T-helper 17 cell (primary cell): ENCODE data around the gene TNFRSF11A. TPM values are rescaled to one million over a fixed set of nuclear protein-coding genes. Genes with fewer than 3 reads are reported as not detected.

Experiments
- ATAC-seq: fragments of 150-1000 bp; cut with Tn5 transposase; 2 replicates; pipeline ENCODE4 v1.10.0; 2021; ENCODE audit warnings: mild to moderate bottlenecking, moderate library complexity
- DNase-seq, 3 donors: peaks; one replicate each; pipeline versions ENCODE4 v3.0.0 to v3.0.0-alpha.2; 2020 to 2021
- H3K9me3 ChIP-seq: one replicate; pipeline ENCODE4 v1.7.0; 2013; ENCODE audit warnings: low read length, mild to moderate bottlenecking; ENCODE audit not compliant: control insufficient read depth, poor library complexity, severe bottlenecking
- H3K27ac Mint-ChIP-seq: one replicate; pipeline ENCODE4 v1.8.0; 2022; ENCODE audit warnings: mild to moderate bottlenecking, moderate library complexity, mixed read lengths
- H3K27me3 Mint-ChIP-seq: one replicate; pipeline ENCODE4 v1.8.0; 2022; ENCODE audit warnings: mixed read lengths
- H3K36me3 Mint-ChIP-seq: one replicate; pipeline ENCODE4 v1.8.0; 2022; ENCODE audit warnings: low read depth, mixed read lengths
- H3K4me1 Mint-ChIP-seq: one replicate; pipeline ENCODE4 v1.8.0; 2022; ENCODE audit warnings: mild to moderate bottlenecking, mixed read lengths
- H3K4me3 Mint-ChIP-seq: one replicate; pipeline ENCODE4 v1.8.0; 2022; ENCODE audit warnings: mild to moderate bottlenecking, moderate library complexity, mixed read lengths
- total RNA-seq, 4 donors: library from RNA in 2 of 4; stranded (reverse) in 2 of 4; gene quantifications; one replicate each; pipeline ENCODE4 v1.2.3 and lab custom pipeline; 2022 to 2026

The TNFRSF11A gene
- total RNA-seq, 2 donors from 2014 or later, result 1.2 to 3.1 TPM

DNA sequence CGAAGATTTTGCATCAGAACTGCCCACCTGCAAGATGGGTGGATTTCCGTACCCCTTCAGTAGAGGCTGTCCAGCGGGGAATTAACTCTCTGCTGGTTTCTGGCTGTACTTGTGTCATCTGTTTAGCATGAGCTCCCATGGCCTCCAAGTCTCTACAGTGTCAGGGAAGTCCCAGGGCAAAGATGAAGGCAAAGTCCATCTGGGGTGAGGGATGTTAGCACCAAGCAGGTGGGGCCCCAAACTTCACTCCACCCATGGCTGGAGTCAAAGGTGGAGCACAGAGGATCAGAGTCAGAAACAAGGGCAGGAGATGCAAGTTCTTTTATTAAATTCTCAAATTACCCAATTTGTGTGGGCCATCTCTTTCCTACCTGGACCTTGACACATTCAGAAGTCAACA is 78.0 kb downstream of the TNFRSF11A start:
- H3K27ac Mint-ChIP-seq, result no peak overlapping the region
- H3K27me3 Mint-ChIP-seq, result peaks cover 27% of the 10 kb centered on the region
- H3K4me1 Mint-ChIP-seq, result peaks cover 2% of the 10 kb centered on the region
- no peak for DNase-seq
- H3K36me3 Mint-ChIP-seq, result no peaks in the 10 kb centered on the region
- no peak for ATAC-seq
- no peak overlapping the region for H3K4me3 Mint-ChIP-seq
- H3K9me3 ChIP-seq, result no peaks in the 10 kb centered on the region

DNA sequence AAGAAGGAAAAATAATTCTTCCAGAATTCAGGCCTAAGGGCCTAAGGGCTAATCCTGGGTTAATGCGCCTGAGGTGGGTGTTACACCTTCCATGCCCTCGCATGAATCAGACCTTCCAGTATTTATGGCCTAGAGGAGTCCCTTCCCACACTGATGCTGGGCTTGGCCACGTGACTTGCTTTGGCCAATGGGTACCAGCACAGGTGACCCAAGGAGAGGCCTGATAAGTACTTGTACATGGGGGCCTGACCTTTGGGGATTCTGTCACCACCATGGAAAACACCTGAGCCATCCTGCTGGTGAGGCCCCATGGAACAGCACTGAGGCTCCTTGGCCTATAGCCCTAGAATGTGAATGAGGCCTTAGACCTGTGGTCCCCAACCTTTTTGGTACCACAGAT is 79.8 kb downstream of the TNFRSF11A start:
- ATAC-seq (no peak), DNase-seq (no peak)
- H3K9me3 ChIP-seq, result no peaks in the 10 kb centered on the region
- Mint-ChIP-seq H3K27ac (no peak overlapping the region), H3K27me3 (peaks cover 21% of the 10 kb centered on the region), H3K4me1 (peaks cover 2% of the 10 kb centered on the region), H3K4me3 (no peak overlapping the region), H3K36me3 (no peaks in the 10 kb centered on the region)

DNA sequence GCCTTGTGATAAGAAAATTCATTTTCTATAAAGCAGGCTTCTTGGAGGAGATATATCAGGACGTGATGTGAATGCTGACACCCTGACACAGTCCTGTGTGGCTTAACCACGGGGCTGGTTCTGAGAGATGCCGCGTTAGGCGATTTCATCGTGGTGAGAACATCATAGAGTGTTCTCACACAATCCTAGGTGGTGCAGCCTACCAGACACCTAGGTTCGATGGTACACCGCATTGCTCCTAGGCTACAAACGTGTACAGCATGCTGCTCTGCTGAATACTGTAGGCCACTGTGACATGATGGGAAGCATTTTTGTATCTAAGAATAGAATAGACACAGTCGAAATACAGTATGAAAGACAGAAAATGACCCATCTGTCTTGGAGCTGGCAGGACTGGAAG is 82.5 kb downstream of the TNFRSF11A start:
- H3K9me3 ChIP-seq, result peaks cover 2% of the 10 kb centered on the region
- Mint-ChIP-seq H3K27ac (no peak overlapping the region), H3K27me3 (peaks cover 19% of the 10 kb centered on the region), H3K4me3 (no peak overlapping the region), H3K36me3 (no peaks in the 10 kb centered on the region), H3K4me1 (no peaks in the 10 kb centered on the region)
- no peak for ATAC-seq
- no peak for DNase-seq

DNA sequence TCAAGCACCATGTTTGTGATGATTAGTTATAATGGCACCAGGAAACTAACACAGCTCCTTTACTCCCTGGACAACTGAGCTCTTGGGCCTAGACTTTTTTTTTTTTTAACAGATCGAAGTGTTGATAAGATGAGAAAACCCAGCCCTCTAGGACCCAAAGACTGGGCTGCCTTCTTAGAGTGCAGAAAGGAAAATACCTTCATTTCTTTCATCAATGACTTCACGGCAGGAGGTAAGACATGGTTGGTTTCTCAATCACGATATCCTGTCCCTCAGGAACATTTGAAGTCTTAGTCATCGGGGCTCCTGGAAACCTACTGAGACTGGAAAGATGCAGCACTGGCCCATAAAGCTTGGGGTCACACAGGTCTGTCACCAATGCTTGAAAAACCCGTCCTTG is 84.7 kb downstream of the TNFRSF11A start:
- H3K27me3 Mint-ChIP-seq, result peaks cover 37% of the 10 kb centered on the region
- peaks cover 2% of the 10 kb centered on the region for H3K9me3 ChIP-seq
- ATAC-seq, result no peak
- no peak for DNase-seq
- H3K4me1 Mint-ChIP-seq, result peaks cover 4% of the 10 kb centered on the region
- H3K36me3 Mint-ChIP-seq, result peaks cover 3% of the 10 kb centered on the region
- no peak overlapping the region for H3K4me3 Mint-ChIP-seq
- no peak overlapping the region for H3K27ac Mint-ChIP-seq

DNA sequence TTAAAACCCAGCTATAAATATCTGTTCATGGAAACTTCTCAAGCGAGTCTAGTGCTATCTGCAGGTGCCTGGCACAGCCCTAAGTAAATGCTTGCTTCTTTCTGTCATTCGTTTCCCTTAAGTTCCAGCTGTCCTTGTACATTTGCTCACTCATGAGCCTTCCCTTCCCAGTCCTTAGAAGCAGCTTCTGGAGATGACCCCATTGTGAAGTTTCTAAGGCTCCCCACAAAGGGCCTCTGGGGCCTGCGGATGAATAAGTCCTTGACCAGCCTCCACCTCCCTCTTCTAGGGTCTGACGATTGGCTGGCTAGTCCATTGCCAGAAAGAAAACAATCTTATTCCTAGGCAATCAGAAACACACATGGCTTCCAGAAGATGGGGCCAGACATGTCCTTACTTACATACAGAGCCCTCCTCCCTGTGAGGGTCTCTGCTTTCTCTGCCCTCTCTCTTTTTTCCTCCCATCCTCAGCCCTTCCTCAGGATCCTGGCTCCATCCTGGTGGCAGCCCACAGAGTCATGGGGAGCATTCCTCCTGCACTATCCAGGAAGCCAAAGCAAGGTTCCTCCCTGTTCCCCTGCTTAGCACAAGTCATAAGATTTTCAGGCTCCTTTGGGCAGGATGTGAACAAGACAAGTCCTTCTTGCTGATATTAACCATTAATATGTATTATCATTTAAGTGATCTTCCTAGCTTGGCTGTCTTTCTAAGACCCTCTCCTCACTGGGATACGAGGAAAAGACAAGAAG is 87.3 kb downstream of the TNFRSF11A start:
- H3K4me1 Mint-ChIP-seq, result peaks cover 4% of the 10 kb centered on the region

DNA sequence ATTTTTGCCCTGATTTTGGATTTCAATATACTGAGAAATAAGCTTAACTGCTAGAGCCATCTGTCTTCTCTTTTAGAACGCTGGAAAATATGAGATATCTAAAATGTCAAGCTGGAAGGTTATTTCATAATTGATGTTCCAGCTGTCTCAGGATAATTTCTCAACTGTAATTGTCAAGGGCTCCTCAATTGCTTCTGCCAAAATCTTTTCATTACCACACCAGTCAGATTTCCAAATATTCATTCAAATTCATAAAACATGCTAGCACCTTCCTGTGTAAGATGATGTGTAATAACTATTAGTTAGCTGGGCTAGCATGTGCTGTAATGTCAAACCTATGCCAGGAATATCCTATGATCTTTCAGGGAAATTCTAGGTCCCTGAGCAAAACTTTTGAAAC is 88.1 kb downstream of the TNFRSF11A start:
- no peak overlapping the region for H3K4me3 Mint-ChIP-seq
- peaks cover 2% of the 10 kb centered on the region for H3K9me3 ChIP-seq
- peaks cover 4% of the 10 kb centered on the region for H3K4me1 Mint-ChIP-seq
- ATAC-seq, result no peak
- peaks cover 3% of the 10 kb centered on the region for H3K36me3 Mint-ChIP-seq
- H3K27ac Mint-ChIP-seq, result no peak overlapping the region
- DNase-seq, result no peak
- peaks cover 42% of the 10 kb centered on the region for H3K27me3 Mint-ChIP-seq

More for the DNA sequence above, 87.3 kb downstream of the TNFRSF11A start:
- ATAC-seq (no peak), DNase-seq (no peak)
- peaks cover 46% of the 10 kb centered on the region for H3K27me3 Mint-ChIP-seq
- H3K9me3 ChIP-seq, result peaks cover 2% of the 10 kb centered on the region
- H3K36me3 Mint-ChIP-seq, result peaks cover 3% of the 10 kb centered on the region
- no peak overlapping the region for H3K4me3 Mint-ChIP-seq
- no peak overlapping the region for H3K27ac Mint-ChIP-seq

DNA sequence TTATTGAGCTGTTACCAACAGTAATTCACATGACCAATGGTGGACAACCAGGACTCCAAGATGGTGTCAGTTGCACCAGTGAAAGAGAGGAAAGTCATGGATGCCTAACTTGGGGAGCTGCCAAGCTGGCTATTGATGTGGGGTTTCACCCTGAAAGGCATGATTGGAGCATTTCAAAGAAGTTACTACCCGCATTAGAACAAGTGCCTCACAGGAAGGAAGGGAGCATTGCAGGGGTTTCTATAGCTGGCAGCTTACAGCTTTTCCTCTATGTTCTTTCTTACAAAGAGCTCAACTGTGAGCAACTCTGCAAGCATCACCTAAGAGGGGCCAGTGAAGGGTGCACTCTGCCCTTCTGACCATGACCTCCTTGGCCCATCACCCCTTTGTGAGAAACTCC is 93.1 kb downstream of the TNFRSF11A start:
- ATAC-seq (no peak), DNase-seq (no peak)
- Mint-ChIP-seq H3K27ac (no peak overlapping the region), H3K4me1 (peaks cover 13% of the 10 kb centered on the region), H3K36me3 (no peaks in the 10 kb centered on the region), H3K4me3 (no peak overlapping the region), H3K27me3 (peaks cover 24% of the 10 kb centered on the region)
- no peaks in the 10 kb centered on the region for H3K9me3 ChIP-seq

DNA sequence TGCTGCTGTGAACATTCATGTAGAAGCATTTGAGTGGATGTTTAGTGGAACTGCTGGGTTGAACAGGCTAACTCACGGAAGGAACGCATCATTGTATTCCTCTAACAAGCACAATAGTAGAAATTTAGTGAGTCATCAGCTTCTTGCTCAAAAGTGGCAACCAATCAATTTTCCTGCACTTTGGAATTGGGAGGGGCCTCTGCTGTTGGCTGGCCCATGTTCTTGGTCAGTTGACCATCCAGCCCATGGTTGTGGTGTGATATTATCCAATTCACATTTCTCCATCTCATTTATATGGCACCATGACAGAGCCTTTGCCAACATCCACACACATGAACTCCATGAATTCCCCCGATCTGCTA is 95.0 kb downstream of the TNFRSF11A start:
- ATAC-seq (no peak), DNase-seq (no peak)
- no peaks in the 10 kb centered on the region for H3K36me3 Mint-ChIP-seq
- peaks cover 13% of the 10 kb centered on the region for H3K4me1 Mint-ChIP-seq
- peaks cover 9% of the 10 kb centered on the region for H3K27me3 Mint-ChIP-seq
- H3K9me3 ChIP-seq, result no peaks in the 10 kb centered on the region
- peak overlapping the region; percentile 82 for H3K4me3 Mint-ChIP-seq
- peak overlapping the region; percentile 91 for H3K27ac Mint-ChIP-seq

DNA sequence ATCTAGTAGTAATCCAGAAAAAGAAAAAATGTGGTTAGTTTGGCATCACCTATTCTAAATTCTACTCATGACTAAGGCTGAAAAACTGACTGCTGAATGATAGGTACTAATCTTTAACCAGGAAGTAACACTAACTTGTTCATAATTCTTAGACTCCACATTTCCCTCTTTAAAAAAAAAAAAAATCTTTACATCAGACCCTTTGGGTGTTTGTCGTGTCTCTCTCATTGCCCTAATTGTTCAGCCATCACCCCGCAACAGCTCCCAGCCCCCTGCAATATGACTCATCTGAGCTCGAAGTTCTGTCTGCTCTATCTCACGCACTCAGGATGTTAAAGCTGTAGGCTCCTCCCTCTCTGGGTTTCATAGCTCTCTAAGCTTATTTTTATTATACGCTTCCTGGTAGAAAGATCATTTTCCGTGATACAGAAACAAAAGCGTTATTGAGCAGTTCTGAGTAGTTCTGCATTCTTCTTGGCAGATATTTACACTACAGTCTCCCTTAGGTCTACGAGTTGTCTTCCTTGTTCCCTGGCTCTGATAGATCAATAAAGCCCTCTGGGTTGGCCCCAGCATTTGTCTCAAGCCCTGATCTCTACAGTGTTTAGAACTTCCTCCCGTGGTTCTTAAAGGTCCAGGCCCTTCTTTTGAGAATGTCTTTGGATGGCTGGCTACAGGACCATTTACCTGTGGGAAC is 95.6 kb downstream of the TNFRSF11A start:
- Mint-ChIP-seq H3K36me3 (no peaks in the 10 kb centered on the region), H3K4me3 (peak overlapping the region; percentile 82), H3K27ac (peak overlapping the region; percentile 91), H3K4me1 (peaks cover 15% of the 10 kb centered on the region), H3K27me3 (peaks cover 6% of the 10 kb centered on the region)
- DNase-seq (peak in 2 of 3 donors; percentile 29 to 51), ATAC-seq (peak; percentile 96)
- no peaks in the 10 kb centered on the region for H3K9me3 ChIP-seq

DNA sequence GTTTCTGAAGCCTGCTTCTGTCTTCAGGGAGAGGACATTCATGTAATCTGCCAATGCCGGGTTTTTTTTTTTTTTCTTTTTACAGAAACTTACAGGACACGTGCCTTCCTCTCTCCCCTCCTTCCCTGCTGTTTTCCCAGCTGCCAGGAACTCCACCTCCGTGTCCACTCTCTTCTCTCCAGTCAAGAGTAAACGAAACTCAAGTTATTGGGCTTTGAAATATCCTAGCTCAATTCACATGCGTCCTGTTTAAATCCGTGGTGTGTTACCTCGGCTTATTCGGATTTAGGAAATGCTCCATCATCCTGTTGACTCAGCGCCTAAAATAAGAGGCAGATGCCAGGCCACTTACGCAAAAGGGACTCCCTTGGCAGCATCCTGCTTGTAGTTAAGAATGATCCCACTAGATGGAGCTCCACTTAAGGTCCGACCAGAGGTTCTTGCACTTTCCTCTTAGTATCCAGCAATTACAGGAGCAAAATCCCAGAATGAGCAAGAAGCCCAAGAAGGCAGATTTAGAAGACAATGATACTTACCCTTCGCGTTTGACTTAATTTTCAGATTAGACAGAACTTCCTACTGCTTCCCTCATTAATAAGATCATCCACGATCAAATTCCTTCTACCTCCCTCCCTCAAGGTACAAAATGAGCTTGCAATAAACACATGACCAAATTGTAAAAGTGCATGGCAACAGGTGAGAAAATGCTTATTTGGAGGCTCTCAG is 100.5 kb downstream of the TNFRSF11A start:
- no peaks in the 10 kb centered on the region for H3K9me3 ChIP-seq
- peak in 2 of 3 donors; percentile 10 to 50 for DNase-seq
- peak overlapping the region; percentile 27 for H3K27ac Mint-ChIP-seq
- peak overlapping the region; percentile 47 for H3K4me3 Mint-ChIP-seq
- peaks cover 16% of the 10 kb centered on the region for H3K4me1 Mint-ChIP-seq
- H3K27me3 Mint-ChIP-seq, result peaks cover 13% of the 10 kb centered on the region
- ATAC-seq, result peak; percentile 67
- peaks cover 4% of the 10 kb centered on the region for H3K36me3 Mint-ChIP-seq

DNA sequence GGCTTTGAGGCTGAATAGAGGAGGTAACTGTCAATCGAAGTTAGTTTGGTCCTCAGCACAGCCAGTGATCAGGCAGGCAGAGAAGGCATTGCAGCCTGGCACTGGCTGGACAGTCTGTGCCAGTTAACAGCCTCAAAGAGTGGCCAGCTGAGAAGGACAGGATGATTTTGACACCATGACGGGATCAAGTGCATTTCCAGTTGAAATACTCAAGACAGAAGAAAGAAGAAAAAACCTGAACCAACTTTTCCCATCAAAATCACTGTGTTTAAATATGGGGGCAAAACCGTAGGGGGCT is 101.0 kb downstream of the TNFRSF11A start:
- H3K9me3 ChIP-seq, result no peaks in the 10 kb centered on the region
- peak overlapping the region; percentile 27 for H3K27ac Mint-ChIP-seq
- ATAC-seq, result no peak
- H3K4me3 Mint-ChIP-seq, result no peak overlapping the region
- no peak for DNase-seq
- peaks cover 4% of the 10 kb centered on the region for H3K36me3 Mint-ChIP-seq
- H3K4me1 Mint-ChIP-seq, result peaks cover 14% of the 10 kb centered on the region
- H3K27me3 Mint-ChIP-seq, result peaks cover 13% of the 10 kb centered on the region

DNA sequence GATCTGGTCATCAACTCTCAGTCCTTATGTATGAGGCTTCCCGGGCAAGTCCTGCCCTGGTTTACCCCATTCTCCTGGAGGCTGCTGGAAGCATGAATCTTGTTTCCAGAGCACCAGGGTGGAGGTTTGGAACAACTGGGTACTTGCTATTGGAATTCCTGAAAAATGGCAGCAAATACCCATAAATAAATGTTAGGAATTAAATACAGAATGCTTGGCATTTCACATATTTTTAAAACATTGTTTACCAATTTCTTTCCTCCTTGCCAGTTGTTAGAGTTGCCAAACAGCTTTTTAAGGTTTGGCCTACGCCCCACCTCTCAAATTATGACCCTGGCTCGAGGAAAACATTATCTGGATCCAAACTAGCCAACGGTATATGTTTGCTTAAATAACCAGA is 107.1 kb downstream of the TNFRSF11A start:
- H3K4me1 Mint-ChIP-seq, result no peaks in the 10 kb centered on the region
- no peak overlapping the region for H3K27ac Mint-ChIP-seq
- H3K27me3 Mint-ChIP-seq, result peaks cover 7% of the 10 kb centered on the region
- no peak overlapping the region for H3K4me3 Mint-ChIP-seq
- ATAC-seq (no peak), DNase-seq (no peak)
- peaks cover 4% of the 10 kb centered on the region for H3K36me3 Mint-ChIP-seq
- no peaks in the 10 kb centered on the region for H3K9me3 ChIP-seq

DNA sequence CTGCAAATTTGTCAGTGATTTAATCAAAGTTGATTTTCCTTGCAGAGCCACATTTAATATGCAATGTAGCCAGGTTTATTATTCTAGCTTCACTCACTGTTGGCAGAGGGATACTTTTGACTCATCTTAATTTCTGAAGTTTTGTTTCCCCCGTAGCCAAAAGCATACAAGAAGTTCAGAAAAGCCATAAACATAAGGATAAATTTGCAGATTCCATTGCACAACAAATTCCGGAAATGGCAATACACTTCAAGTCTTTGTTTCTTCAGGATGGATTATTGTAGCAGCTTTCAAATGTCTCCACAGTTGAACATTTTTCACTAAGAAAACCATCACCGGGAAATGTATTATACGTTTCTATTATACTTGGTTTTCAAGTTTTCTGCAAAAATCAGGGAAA is 109.7 kb downstream of the TNFRSF11A start:
- Mint-ChIP-seq H3K36me3 (peaks cover under 1% of the 10 kb centered on the region), H3K27me3 (peaks cover 6% of the 10 kb centered on the region), H3K4me3 (no peak overlapping the region), H3K27ac (no peak overlapping the region), H3K4me1 (no peaks in the 10 kb centered on the region)
- ATAC-seq (no peak), DNase-seq (no peak)
- H3K9me3 ChIP-seq, result no peaks in the 10 kb centered on the region
